H54 (cell line): Measurements from ENCODE around the gene BNC2.
"Not testable (repeated sequence)": the region's sequence is repeated elsewhere in the genome, so short reads cannot be mapped to it uniquely, and the experiment has no call there.

Experiments
- DNase-seq: peaks from one replicate; pipeline ENCODE4 v3.0.0; 2011; ENCODE audit warnings: low spot score, mixed read lengths; ENCODE audit not compliant: insufficient read length
- FAIRE-seq: peaks from 3 replicates; lab custom pipeline; 2011; peaks lifted over from hg19 to GRCh38; lab: Jason Lieb, UNC
- POLR2A ChIP-seq: IDR thresholded peaks from 2 replicates; pipeline ENCODE4 v1.6.1; 2011; ENCODE audit warnings: low read depth, mild to moderate bottlenecking, low read length

Gene BNC2

DNA sequence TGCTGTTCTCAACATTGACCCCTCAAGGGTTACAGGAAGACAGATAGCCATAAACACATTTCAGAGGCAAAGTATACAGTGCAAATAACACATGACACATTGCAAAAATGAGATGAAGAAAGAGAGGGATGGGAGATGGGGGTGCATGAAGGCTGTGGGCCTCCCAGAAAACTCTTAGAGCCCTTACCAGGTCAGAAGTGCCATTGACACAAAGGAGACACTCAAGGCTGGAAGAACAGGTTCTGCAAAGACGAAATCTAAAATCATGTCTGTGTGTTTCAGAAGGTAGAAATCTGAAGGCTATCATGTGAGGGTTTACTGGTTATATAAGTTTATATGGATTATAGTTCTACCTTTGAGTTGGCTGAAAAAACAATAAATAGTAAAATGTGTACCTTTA lies 318.8 kb downstream of the BNC2 start:
- DNase-seq (no peak), FAIRE-seq (no peak)
- no peak for TF ChIP-seq POLR2A

DNA sequence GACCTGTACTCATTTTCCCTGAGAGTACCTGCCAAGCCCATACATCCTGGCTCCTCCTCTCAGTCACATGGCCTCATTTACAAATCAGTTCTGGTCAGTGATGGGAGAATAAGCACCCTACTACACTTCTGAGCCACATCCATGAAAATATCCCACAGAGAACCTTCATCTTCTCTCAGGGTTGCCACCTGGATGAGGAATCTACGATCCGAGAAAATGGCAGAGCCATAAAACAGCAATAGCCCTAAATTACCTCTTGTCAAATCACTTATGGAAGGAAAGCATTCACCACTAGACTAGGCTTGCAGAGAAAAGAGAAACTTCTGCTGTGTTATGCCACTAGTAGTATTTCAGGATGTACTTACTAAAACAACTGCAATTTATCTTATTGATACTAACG lies 324.8 kb downstream of the BNC2 start:
- TF ChIP-seq POLR2A, result no peak
- DNase-seq (no peak), FAIRE-seq (peak; percentile 76)

DNA sequence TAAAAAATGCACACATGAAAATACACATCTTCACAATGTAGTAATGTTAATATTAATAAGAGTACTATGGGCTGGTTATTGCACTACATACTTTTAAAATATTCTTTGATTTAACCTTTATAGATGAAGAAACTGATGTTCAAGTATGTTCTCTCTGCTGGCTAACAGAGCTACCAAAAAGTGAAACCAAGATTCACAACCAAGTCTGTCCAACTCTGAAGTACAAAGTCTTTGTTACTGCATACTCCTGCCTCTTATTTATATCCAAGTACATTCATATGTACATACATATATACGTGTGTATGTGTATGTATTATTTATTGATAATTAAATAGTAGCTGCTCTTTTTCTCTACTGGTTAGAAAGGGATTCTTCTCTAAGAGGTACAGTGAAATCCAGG lies 325.6 kb downstream of the BNC2 start:
- peak; percentile 57 for FAIRE-seq
- no peak for DNase-seq
- TF ChIP-seq POLR2A, result no peak

- no peak for TF ChIP-seq POLR2A
- FAIRE-seq (no peak), DNase-seq (no peak)
Observed at GRCh38 chr9:16543686-16544085, 326.8 kb downstream of the BNC2 start.

DNA sequence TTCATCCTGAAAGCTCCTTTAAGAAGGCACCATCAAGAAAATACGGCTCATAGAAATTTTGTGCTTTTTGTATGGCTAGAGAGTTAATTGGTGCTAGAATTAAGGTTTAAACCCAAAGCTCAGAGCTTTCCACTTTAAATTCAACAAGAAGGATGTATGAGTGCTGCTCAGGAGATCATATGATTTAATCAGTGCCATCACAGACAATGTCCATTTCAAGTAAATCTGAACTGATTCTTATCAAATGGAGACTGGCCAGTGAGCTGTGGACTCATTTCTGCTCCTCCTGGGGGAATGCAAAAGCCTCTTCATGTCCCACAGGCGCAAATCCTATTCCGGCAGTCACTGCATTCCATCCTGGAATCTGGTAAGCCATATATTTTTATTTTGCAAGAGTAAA lies 327.2 kb downstream of the BNC2 start:
- DNase-seq (no peak), FAIRE-seq (peak; percentile 15)
- no peak for TF ChIP-seq POLR2A

- DNase-seq (no peak), FAIRE-seq (peak; percentile 69)
- no peak for TF ChIP-seq POLR2A
Observed at GRCh38 chr9:16542290-16542689, 328.2 kb downstream of the BNC2 start.

GRCh38 chr9:16540743-16541613 lies 329.5 kb downstream of the BNC2 start:
- DNase-seq, result no peak
- TF ChIP-seq POLR2A, result no peak
- peak; percentile 96 for FAIRE-seq

GRCh38 chr9:16539626-16540025 lies 330.8 kb downstream of the BNC2 start:
- not testable (repeated sequence) for DNase-seq, FAIRE-seq

DNA sequence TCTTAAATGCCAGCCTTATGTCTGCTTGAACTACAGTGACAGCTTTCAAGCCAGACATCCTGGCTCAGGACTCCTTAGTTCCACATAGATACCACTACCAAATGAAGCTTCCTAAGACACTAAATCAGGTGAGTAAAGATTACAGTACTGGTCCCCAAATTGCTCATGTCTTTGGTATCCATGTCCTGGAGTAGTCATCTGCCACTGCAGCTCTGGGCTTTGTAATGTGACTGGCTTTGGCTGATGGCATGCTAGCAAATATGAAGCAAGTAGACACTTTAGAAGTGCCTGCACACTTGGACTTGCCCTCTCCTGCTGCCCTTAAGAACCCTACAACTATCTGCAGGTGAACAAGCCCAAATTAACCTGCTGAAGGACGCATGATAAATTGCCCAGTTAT lies 334.9 kb downstream of the BNC2 start:
- TF ChIP-seq POLR2A, result no peak
- FAIRE-seq (peak; percentile 89), DNase-seq (no peak)

DNA sequence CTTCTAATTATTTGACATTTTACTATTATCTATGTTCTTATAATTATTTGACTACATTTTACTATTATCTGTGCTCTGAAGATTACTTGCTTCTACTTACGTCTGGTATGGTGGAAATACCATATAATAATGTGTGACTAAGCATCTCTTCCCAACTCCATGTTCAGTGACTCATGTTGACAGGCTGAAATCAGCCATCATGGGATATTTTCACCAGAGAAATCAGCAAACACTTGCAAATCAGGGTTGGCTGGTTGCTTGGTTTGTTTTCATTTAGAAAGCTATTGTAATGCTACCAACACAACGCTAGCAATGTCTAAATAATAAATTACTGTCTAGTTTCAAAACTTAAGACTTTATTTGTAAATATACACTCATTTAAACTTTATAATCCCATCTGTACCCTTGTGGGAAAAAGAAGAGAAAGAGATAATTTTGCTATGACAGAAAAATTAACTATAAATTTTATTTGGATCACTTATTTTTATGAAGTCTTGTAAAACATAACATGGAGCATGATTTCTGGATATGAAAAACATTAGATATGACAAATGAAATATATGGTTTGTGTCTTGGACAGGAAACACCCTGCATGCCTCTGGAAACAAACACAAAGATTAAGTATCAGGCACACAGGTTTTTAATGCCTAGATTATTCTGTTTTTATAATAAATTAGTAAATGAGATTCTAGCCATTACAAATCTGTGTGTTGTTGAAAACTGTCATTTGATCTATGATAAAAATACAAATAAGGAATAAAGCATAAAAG lies 337.6 kb downstream of the BNC2 start:
- no peak for TF ChIP-seq POLR2A
- DNase-seq (no peak), FAIRE-seq (peak; percentile 98)

- FAIRE-seq (no peak), DNase-seq (no peak)
- no peak for TF ChIP-seq POLR2A
Observed at GRCh38 chr9:16532272-16532671, 338.2 kb downstream of the BNC2 start.

- no peak for DNase-seq
- peak; percentile 11 for FAIRE-seq
- no peak for TF ChIP-seq POLR2A
Observed at GRCh38 chr9:16530669-16531642, 339.5 kb downstream of the BNC2 start.

- DNase-seq, result no peak
- FAIRE-seq, result peak; percentile 41
- TF ChIP-seq POLR2A, result no peak
Observed at GRCh38 chr9:16527573-16527972, 342.9 kb downstream of the BNC2 start.

DNA sequence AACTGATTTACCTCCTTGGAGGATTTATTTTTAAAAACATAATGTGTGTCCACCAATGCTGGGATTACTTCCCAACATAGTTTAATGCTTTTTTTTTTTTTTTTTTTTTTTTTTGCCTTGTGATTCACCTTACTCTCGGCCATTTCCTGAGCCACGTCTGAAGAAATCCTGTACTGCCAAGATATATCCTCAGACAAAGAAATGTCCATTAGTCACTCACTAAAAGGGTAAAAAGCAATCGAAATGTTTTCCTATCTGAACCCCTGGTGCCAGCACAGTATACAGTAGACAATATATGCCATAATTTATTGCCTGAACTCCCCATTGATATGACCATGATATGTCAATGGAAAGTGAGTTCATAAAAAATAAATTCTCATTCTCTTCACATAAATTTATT lies 344.1 kb downstream of the BNC2 start:
- DNase-seq, result peak; percentile 20
- FAIRE-seq, result peak; percentile 89
- no peak for TF ChIP-seq POLR2A
